H9 (cell line): ENCODE measurements around the gene PDHB. TPM values are rescaled to one million over a fixed set of nuclear protein-coding genes. Genes with fewer than 3 reads are reported as not detected.

Experiments
- DNase-seq: peaks from one replicate; pipeline ENCODE4 v3.0.0-alpha.2; 2017
- H2AFZ ChIP-seq: one replicate; pipeline ENCODE4 v1.6.1; 2013; ENCODE audit warnings: mild to moderate bottlenecking, low read length, control low read depth, moderate library complexity
- H2AK5ac ChIP-seq: 2 replicates; pipeline ENCODE4 v1.6.1; 2013; ENCODE audit warnings: low read length, control low read depth, mixed read lengths; ENCODE audit not compliant: insufficient read length
- H2BK120ac ChIP-seq: one replicate; pipeline ENCODE4 v1.6.1; 2013; ENCODE audit warnings: low read depth, mild to moderate bottlenecking, low read length, control low read depth, inconsistent platforms; ENCODE audit not compliant: poor library complexity, severe bottlenecking
- H2BK12ac ChIP-seq: 2 replicates; pipeline ENCODE4 v1.6.1; 2013; ENCODE audit warnings: low read length, control low read depth, mixed read lengths, low read depth; ENCODE audit not compliant: insufficient read length
- H2BK15ac ChIP-seq: 2 replicates; pipeline ENCODE4 v1.6.1; 2013; ENCODE audit warnings: low read depth, low read length, control low read depth
- H2BK20ac ChIP-seq: one replicate; pipeline ENCODE4 v1.6.1; 2013; ENCODE audit warnings: low read depth, mild to moderate bottlenecking, low read length, control low read depth, inconsistent platforms; ENCODE audit not compliant: poor library complexity, severe bottlenecking
- H2BK5ac ChIP-seq: 2 replicates; pipeline ENCODE4 v1.6.1; 2013; ENCODE audit warnings: low read length, control low read depth, mixed read lengths; ENCODE audit not compliant: insufficient read length
- H3K14ac ChIP-seq: 2 replicates; pipeline ENCODE4 v1.6.1; 2013; ENCODE audit warnings: low read length, control low read depth; ENCODE audit not compliant: insufficient read depth
- H3K18ac ChIP-seq: 2 replicates; pipeline ENCODE4 v1.6.1; 2013; ENCODE audit warnings: low read depth, mild to moderate bottlenecking, mixed read lengths, low read length, control low read depth; ENCODE audit not compliant: insufficient read length
- H3K23ac ChIP-seq: 2 replicates; pipeline ENCODE4 v1.6.1; 2013; ENCODE audit warnings: low read length, control low read depth, mixed read lengths, low read depth; ENCODE audit not compliant: insufficient read length
- H3K23me2 ChIP-seq: 2 replicates; pipeline ENCODE4 v1.6.1; 2013; ENCODE audit warnings: low read depth, mild to moderate bottlenecking, mixed read lengths, low read length, control low read depth; ENCODE audit not compliant: insufficient read length, poor library complexity, severe bottlenecking
- H3K27ac ChIP-seq: 2 replicates; pipeline ENCODE4 v1.5.1; 2013; ENCODE audit warnings: low read length, control low read depth, mixed read lengths, low read depth; ENCODE audit not compliant: insufficient read length
- H3K27me3 ChIP-seq: 2 replicates; pipeline ENCODE4 v1.6.1; 2013; ENCODE audit warnings: low read length, control low read depth, inconsistent platforms; ENCODE audit not compliant: insufficient read depth
- H3K4ac ChIP-seq: 2 replicates; pipeline ENCODE4 v1.6.1; 2013; ENCODE audit warnings: low read depth, mild to moderate bottlenecking, control low read depth, inconsistent platforms, low read length, moderate library complexity
- H3K4me1 ChIP-seq: 2 replicates; pipeline ENCODE4 v1.6.1; 2013; ENCODE audit warnings: low read length, control low read depth, inconsistent platforms; ENCODE audit not compliant: insufficient read depth
- H3K4me2 ChIP-seq: 2 replicates; pipeline ENCODE4 v1.6.1; 2013; ENCODE audit warnings: low read length, control low read depth, mixed read lengths; ENCODE audit not compliant: insufficient read length, insufficient read depth
- H3K56ac ChIP-seq: 2 replicates; pipeline ENCODE4 v1.6.1; 2013; ENCODE audit warnings: low read depth, mild to moderate bottlenecking, mixed read lengths, low read length, control low read depth; ENCODE audit not compliant: insufficient read length
- H3K79me1 ChIP-seq: 2 replicates; pipeline ENCODE4 v1.6.1; 2013; ENCODE audit warnings: low read depth, mild to moderate bottlenecking, moderate library complexity, low read length, control low read depth, inconsistent platforms; ENCODE audit not compliant: insufficient read depth, poor library complexity, severe bottlenecking
- H3K79me2 ChIP-seq: 2 replicates; pipeline ENCODE4 v1.6.1; 2013; ENCODE audit warnings: low read length, control low read depth, inconsistent platforms; ENCODE audit not compliant: insufficient read depth
- H3K9ac ChIP-seq: 2 replicates; pipeline ENCODE4 v1.6.1; 2013; ENCODE audit warnings: low read length, control low read depth, mixed read lengths; ENCODE audit not compliant: insufficient read length; ENCODE audit errors: extremely low read depth
- H3K9me3 ChIP-seq: one replicate; pipeline ENCODE4 v1.6.1; 2013; ENCODE audit warnings: low read depth, low read length, inconsistent platforms; ENCODE audit not compliant: control insufficient read depth
- H3T11ph ChIP-seq: one replicate; pipeline ENCODE4 v1.6.1; 2013; ENCODE audit warnings: mild to moderate bottlenecking, low read length, control low read depth, inconsistent platforms
- H4K20me1 ChIP-seq: one replicate; pipeline ENCODE4 v1.6.1; 2013; ENCODE audit not compliant: control insufficient read depth, insufficient read length, insufficient read depth
- H4K5ac ChIP-seq: 2 replicates; pipeline ENCODE4 v1.6.1; 2013; ENCODE audit warnings: low read depth, mild to moderate bottlenecking, mixed read lengths, low read length, control low read depth; ENCODE audit not compliant: insufficient read length
- H4K8ac ChIP-seq: replicated peaks from 2 replicates; pipeline ENCODE4 v1.6.1; 2013; ENCODE audit warnings: low read length, control low read depth, mixed read lengths, low read depth; ENCODE audit not compliant: insufficient read length
- H4K91ac ChIP-seq: 2 replicates; pipeline ENCODE4 v1.6.1; 2013; ENCODE audit warnings: low read depth, mild to moderate bottlenecking, moderate library complexity, mixed read lengths, low read length, control low read depth; ENCODE audit not compliant: insufficient read length
- H3K27ac Mint-ChIP-seq, 3 experiments: 2 replicates in 2 of 3; 3 replicates in 1 of 3; pipeline ENCODE4 v1.8.0; 2020 to 2021; ENCODE audit warnings: mixed read lengths in 3 of 3, mild to moderate bottlenecking in 1 of 3, moderate library complexity in 1 of 3
- H3K27me3 Mint-ChIP-seq: 2 replicates; pipeline ENCODE4 v1.8.0; 2021; ENCODE audit warnings: low read depth, mild to moderate bottlenecking, moderate library complexity, mixed read lengths
- H3K36me3 Mint-ChIP-seq, 3 experiments: 2 replicates in 2 of 3; 3 replicates in 1 of 3; pipeline ENCODE4 v1.8.0; 2020 to 2021; ENCODE audit warnings: low read depth in 3 of 3, mixed read lengths in 3 of 3; ENCODE audit not compliant: insufficient read depth in 1 of 3
- H3K4me1 Mint-ChIP-seq, 2 experiments: 2 replicates each; pipeline ENCODE4 v1.8.0; 2020; ENCODE audit warnings: mixed read lengths in 2 of 2
- H3K4me3 Mint-ChIP-seq, 2 experiments: 2 replicates in 1 of 2; 3 replicates in 1 of 2; pipeline ENCODE4 v1.8.0; 2020 to 2021; ENCODE audit warnings: mild to moderate bottlenecking in 2 of 2, mixed read lengths in 2 of 2, moderate library complexity in 1 of 2
- H3K9me3 Mint-ChIP-seq, 2 experiments: 2 replicates in 1 of 2; 3 replicates in 1 of 2; pipeline ENCODE4 v1.8.0; 2020; ENCODE audit warnings: mild to moderate bottlenecking in 2 of 2, mixed read lengths in 2 of 2, moderate library complexity in 1 of 2
- WGBS: extraction: QIAGEN DNeasy Blood & Tissue Kit; methylation state at CpG from one replicate; pipeline ENCODE4 v1.1.7; 2013; ENCODE audit warnings: missing lambda C conversion rate, low lambda C conversion rate, mixed read lengths; ENCODE audit not compliant: insufficient read length; ENCODE audit errors: extremely low coverage; 5-methylcytosine and 5-hydroxymethylcytosine counted together
- total RNA-seq: library from RNA; stranded (reverse); gene quantifications from 2 replicates; pipeline ENCODE4 v1.2.1, GENCODE V29; 2021
- TF ChIP-seq, protein P1 (sequence below): fragments of 200-600 bp; sonication (generic); conservative IDR thresholded peaks from 3 replicates; pipeline ENCODE4 v1.8.0; 2021; ENCODE audit warnings: antibody characterized with exemption, mild to moderate bottlenecking

Gene PDHB
- total RNA-seq, 1 experiment from 2014 or later = 132 TPM

DNA sequence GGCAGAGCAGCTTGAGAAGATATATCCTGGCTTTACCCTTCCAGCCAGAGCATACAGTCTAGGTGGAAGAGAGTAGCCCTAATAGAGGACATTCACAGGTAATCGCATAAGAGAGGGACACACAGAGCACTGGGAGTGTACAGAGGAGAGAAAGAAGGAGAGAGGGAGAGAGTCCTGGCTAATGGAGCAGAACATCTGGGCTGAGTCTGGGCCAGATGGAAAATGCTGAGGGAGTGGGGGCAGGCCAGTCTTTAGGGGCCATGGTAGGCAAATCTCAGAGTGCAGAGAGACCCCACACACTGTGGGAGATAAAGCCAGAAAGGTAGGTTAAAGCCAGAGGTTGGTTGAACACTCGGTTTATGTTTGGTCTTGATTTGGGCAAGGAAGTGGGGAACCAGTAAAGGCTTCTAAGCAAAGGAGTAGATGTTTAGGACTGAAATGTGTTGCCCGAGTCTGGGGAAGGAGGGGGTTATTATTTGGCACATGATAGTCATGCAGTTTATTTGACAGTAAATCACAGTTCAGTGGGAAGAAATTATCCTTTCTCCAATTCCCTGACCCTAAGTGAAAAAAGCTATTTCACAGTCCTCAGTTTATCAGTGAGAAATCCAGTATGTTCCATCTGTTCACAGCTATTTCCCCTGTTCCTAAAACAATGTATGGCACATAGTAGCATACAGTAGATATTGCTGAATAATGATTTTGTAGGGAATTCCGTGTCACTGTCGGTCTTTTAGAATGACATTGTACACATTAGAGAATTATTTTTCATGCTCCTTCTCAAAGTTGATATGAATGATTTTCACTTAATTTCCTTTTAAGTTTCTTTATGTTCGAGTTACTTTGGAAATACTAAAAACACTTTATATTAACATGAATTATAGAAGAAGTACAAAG lies 45.7 kb downstream of the PDHB start:
- no peak overlapping the region for H4K8ac ChIP-seq
- no peak overlapping the region for H4K91ac ChIP-seq
- Mint-ChIP-seq H3K36me3 (no peaks in the 10 kb centered on the region; a peak in 1 of 7 replicates), H3K27me3 (no peaks in the 10 kb centered on the region; the same call in 1 of the 2 replicates), H3K4me1 (peaks cover 18 to 19% of the 10 kb centered on the region in 2 experiments), H3K4me3 (no peak overlapping the region), H3K27ac (peak overlapping the region in 2 of 3 experiments; percentile 20 to 42; a peak in 4 of 7 replicates), H3K9me3 (no peaks in the 10 kb centered on the region)
- H3K18ac ChIP-seq = no peak overlapping the region
- H3K23ac ChIP-seq = no peak overlapping the region
- H3T11ph ChIP-seq = no peak overlapping the region
- H4K5ac ChIP-seq = no peak overlapping the region
- H3K27ac ChIP-seq = no peak overlapping the region
- H4K20me1 ChIP-seq = no peaks in the 10 kb centered on the region
- H3K56ac ChIP-seq = no peak overlapping the region
- no peaks in the 10 kb centered on the region for H3K79me2 ChIP-seq
- H3K79me1 ChIP-seq = no peaks in the 10 kb centered on the region
- peaks cover 4% of the 10 kb centered on the region; the same call in 1 of the 2 replicates for H3K4me1 ChIP-seq
- no peak overlapping the region for H2AFZ ChIP-seq
- H2BK20ac ChIP-seq = no peak overlapping the region
- no CpG with 5 or more reads among the region's 6 CpGs for WGBS
- H3K27me3 ChIP-seq = no peaks in the 10 kb centered on the region
- H2BK5ac ChIP-seq = no peak overlapping the region
- no peaks in the 10 kb centered on the region for H3K23me2 ChIP-seq
- no peak overlapping the region for H2BK12ac ChIP-seq
- H3K9ac ChIP-seq = no peak overlapping the region
- H3K4ac ChIP-seq = no peak overlapping the region
- H2BK15ac ChIP-seq = no peak overlapping the region
- TF ChIP-seq, protein P1, sequence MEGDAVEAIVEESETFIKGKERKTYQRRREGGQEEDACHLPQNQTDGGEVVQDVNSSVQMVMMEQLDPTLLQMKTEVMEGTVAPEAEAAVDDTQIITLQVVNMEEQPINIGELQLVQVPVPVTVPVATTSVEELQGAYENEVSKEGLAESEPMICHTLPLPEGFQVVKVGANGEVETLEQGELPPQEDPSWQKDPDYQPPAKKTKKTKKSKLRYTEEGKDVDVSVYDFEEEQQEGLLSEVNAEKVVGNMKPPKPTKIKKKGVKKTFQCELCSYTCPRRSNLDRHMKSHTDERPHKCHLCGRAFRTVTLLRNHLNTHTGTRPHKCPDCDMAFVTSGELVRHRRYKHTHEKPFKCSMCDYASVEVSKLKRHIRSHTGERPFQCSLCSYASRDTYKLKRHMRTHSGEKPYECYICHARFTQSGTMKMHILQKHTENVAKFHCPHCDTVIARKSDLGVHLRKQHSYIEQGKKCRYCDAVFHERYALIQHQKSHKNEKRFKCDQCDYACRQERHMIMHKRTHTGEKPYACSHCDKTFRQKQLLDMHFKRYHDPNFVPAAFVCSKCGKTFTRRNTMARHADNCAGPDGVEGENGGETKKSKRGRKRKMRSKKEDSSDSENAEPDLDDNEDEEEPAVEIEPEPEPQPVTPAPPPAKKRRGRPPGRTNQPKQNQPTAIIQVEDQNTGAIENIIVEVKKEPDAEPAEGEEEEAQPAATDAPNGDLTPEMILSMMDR = no peak
- H3K14ac ChIP-seq = no peak overlapping the region
- no peak overlapping the region for H2AK5ac ChIP-seq
- no peak overlapping the region for H2BK120ac ChIP-seq
- H3K4me2 ChIP-seq = no peak overlapping the region
- no peaks in the 10 kb centered on the region for H3K9me3 ChIP-seq
- DNase-seq = no peak
